ENCODE data around the gene DPEP3.

DPEP3 gene

DNA sequence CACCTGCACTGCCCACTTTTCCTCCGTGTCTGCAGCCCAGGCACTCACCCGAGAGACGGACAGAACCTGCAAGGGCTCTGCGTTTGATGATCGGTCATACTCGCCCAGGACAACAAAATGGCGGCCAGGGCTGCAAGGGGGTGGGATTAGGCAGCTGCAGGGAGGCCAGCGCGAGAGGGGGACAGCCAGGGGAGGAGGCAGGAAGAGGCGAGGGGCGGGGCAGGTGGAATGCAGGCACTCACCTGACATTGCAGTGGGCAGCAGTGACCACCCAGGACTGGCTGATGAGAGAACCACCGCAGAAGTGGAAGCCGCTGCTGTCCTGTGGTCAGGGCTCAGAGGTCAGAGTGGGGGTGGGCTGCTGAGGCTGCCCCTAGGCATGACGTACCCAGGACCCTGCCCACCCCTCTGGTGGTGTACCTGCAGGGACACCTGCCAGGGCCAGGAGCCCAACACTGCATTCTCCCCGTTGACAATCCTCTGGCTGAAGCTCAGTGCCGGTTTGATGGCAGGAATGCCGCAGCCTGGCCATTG is 49.6 kb downstream of the DPEP3 start:
- H3K27ac ChIP-seq = no peak overlapping the region
- no peaks in the 10 kb centered on the region for H3K9me3 ChIP-seq
- TF ChIP-seq, protein P1, sequence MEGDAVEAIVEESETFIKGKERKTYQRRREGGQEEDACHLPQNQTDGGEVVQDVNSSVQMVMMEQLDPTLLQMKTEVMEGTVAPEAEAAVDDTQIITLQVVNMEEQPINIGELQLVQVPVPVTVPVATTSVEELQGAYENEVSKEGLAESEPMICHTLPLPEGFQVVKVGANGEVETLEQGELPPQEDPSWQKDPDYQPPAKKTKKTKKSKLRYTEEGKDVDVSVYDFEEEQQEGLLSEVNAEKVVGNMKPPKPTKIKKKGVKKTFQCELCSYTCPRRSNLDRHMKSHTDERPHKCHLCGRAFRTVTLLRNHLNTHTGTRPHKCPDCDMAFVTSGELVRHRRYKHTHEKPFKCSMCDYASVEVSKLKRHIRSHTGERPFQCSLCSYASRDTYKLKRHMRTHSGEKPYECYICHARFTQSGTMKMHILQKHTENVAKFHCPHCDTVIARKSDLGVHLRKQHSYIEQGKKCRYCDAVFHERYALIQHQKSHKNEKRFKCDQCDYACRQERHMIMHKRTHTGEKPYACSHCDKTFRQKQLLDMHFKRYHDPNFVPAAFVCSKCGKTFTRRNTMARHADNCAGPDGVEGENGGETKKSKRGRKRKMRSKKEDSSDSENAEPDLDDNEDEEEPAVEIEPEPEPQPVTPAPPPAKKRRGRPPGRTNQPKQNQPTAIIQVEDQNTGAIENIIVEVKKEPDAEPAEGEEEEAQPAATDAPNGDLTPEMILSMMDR (IDR thresholded peaks at IDR 0.05) = no peak
- no peak for DNase-seq
- H3K36me3 ChIP-seq = peaks cover 6 to 64% (median 35%) of the 10 kb centered on the region in 3 donors
- no peaks in the 10 kb centered on the region for H3K27me3 ChIP-seq
- intact Hi-C loops (cut with DNase I; ENCODE audit: low total_unique reads) = no loop called here
- peaks cover 0 to 32% (median 25%) of the 10 kb centered on the region in 4 donors for H3K4me1 ChIP-seq
- no peak overlapping the region for H3K4me3 ChIP-seq

DNA sequence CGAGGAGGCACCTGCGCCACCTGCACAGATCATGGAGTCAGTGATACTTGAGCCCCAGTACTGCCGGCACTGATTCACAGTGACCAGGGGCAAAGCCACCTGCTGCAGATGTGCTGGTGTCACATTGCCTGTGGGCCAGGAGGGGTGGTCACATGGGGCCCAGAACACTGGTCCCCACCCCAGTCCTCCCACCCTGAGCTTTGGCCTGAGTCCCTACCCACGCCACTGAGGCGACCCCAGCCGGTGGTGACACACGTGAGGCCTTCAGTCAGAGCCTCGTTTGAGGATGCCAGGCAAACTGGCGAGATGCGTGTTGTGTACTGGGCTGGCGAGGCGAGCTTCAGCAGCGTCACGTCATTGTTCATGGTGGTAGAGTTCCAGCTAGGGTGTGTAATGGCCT is 50.1 kb downstream of the DPEP3 start:
- TF ChIP-seq, protein P1 (IDR thresholded peaks at IDR 0.05) = no peak

GRCh38 chr16:67928561-67929364 is 51.5 kb downstream of the DPEP3 start:
- no peak overlapping the region for H3K4me3 ChIP-seq
- intact Hi-C loops (cut with DNase I; ENCODE audit: low total_unique reads) = loop anchor here (2.0 to 10.0 kb wide), 4 partner anchors 46 to 254 kb away; no protein-coding TSS in a partner anchor
- H3K36me3 ChIP-seq = peaks cover 6 to 57% (median 35%) of the 10 kb centered on the region in 3 donors
- H3K9me3 ChIP-seq = no peaks in the 10 kb centered on the region
- TF ChIP-seq, protein P1 (IDR thresholded peaks at IDR 0.05) = peak; percentile 88 to 95
- no peak overlapping the region for H3K27ac ChIP-seq
- H3K4me1 ChIP-seq = peaks cover 0 to 29% (median 23%) of the 10 kb centered on the region in 4 donors
- H3K27me3 ChIP-seq = no peaks in the 10 kb centered on the region
- peak in 1 of 2 donors; percentile 69 for DNase-seq

More for the DNA sequence above, 50.1 kb downstream of the DPEP3 start:
- Histone ChIP-seq H3K27ac (no peak overlapping the region), H3K9me3 (no peaks in the 10 kb centered on the region), H3K4me3 (no peak overlapping the region), H3K36me3 (peaks cover 6 to 64% (median 35%) of the 10 kb centered on the region in 3 donors), H3K27me3 (no peaks in the 10 kb centered on the region), H3K4me1 (peaks cover 0 to 35% (median 28%) of the 10 kb centered on the region in 4 donors)
- DNase-seq = no peak
- intact Hi-C loops (cut with DNase I; ENCODE audit: low total_unique reads) = no loop called here

GRCh38 chr16:67928147-67928546 is 52.2 kb downstream of the DPEP3 start:
- H3K4me1 ChIP-seq = peaks cover 0 to 31% (median 24%) of the 10 kb centered on the region in 4 donors
- H3K36me3 ChIP-seq = peaks cover 6 to 60% (median 35%) of the 10 kb centered on the region in 3 donors
- no peak overlapping the region for H3K4me3 ChIP-seq
- intact Hi-C loops (cut with DNase I; ENCODE audit: low total_unique reads) = loop anchor here (2.0 to 10.0 kb wide), 4 partner anchors 45 to 253 kb away; no protein-coding TSS in a partner anchor
- H3K27ac ChIP-seq = no peak overlapping the region
- no peak for DNase-seq
- TF ChIP-seq, protein P1 (IDR thresholded peaks at IDR 0.05) = no peak
- no peaks in the 10 kb centered on the region for H3K27me3 ChIP-seq
- no peaks in the 10 kb centered on the region for H3K9me3 ChIP-seq

GRCh38 chr16:67927131-67927941 is 53.0 kb downstream of the DPEP3 start:
- TF ChIP-seq, protein P1 (IDR thresholded peaks at IDR 0.05) = no peak
- Histone ChIP-seq H3K27ac (peak overlapping the region; percentile 70 to 80), H3K9me3 (no peaks in the 10 kb centered on the region), H3K4me1 (peaks cover 0 to 39% (median 24%) of the 10 kb centered on the region in 4 donors), H3K36me3 (peaks cover 6 to 57% (median 35%) of the 10 kb centered on the region in 3 donors), H3K27me3 (no peaks in the 10 kb centered on the region), H3K4me3 (no peak overlapping the region)
- intact Hi-C loops (cut with DNase I; ENCODE audit: low total_unique reads) = loop anchor here (5.0 to 10.0 kb wide), 3 partner anchors 95 to 253 kb away; no protein-coding TSS in a partner anchor
- no peak for DNase-seq

All from tibial artery (tissue), 4 donors.